NCI-H82 treated with DMSO at 0.1 percent for 48 hours (cell line): ENCODE measurements around the gene GEMIN8.

Source experiments
- DNase-seq: peaks from one replicate; lab custom pipeline; 2025; ENCODE audit not compliant: unreplicated experiment; lab: John Stamatoyannopoulos, UW

The GEMIN8 gene

GRCh38 chrX:14029425-14030173 lies at the start of gene GEMIN8:
Gene GEMIN8 (minus strand): TSS chrX:14029892. CDS start chrX:14021478, 8,414 bp downstream.
- peak; percentile 90 for DNase-seq

- DNase-seq, result no peak
These were observed 46.9 kb upstream of the GEMIN8 start for GRCh38 chrX:14076639-14077038.

- DNase-seq, result no peak
These were observed 43.9 kb upstream of the GEMIN8 start for GRCh38 chrX:14073556-14073955.

GRCh38 chrX:14073071-14073470 lies 43.4 kb upstream of the GEMIN8 start:
- no peak for DNase-seq

GRCh38 chrX:14065800-14066199 lies 36.1 kb upstream of the GEMIN8 start:
- no peak for DNase-seq

DNA sequence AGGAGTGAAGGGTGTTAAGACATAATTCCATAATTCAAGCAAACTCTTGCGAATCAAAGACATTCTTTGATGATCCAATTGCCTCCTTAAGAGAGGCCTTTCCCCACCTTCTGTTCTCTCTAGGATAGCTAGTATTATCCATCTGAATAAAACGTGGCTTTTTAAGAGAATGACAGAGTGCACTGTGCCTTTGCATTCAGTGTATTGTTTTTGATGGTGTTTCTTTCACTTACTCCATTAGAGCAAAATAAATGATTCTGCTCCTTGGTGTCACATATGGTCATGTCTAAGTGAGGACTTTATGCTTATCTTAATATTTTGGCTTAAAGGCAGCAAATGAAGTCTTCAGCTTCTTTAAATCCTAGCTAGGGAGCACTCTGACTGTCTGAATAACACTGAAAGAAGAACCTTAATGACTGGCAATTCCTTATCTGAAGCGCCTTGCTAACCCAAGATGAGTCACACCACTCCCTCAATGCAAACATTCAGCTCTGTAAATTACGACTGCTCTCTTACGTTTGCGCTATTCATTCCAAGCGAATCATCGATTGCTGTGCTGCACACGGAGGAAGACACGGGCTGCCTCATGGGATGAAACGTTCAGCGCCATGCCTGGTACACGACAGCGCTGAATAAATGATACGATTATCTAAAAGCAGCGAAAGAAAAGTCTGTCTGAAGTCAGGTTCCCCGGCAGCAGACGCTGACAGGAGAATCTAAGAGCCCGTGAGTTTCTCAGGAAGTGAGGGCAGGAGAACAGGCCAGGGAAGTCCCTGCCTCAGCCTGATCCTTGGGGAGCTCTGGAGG lies 35.1 kb upstream of the GEMIN8 start:
- no peak for DNase-seq

DNA sequence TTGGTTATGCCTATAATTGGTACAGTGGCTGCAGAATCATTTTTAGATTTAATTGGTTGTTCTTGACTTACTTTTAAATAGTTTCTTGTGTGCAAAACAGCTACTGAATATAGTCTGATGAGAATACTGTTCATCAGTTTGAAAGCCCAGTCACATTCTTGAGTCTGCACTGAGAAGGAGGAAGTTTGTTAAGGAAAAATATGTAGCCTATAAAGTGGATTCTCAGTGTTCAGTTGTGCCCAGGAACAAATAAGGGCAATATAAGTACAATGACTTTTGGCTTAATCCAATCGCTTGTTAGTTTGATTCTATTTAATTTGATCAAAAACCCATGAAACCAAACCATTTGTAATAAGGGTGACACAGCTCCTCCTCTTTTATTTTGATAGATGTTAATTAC lies 32.8 kb upstream of the GEMIN8 start:
- no peak for DNase-seq

- no peak for DNase-seq
These were observed 26.5 kb upstream of the GEMIN8 start for GRCh38 chrX:14056206-14056605.

DNA sequence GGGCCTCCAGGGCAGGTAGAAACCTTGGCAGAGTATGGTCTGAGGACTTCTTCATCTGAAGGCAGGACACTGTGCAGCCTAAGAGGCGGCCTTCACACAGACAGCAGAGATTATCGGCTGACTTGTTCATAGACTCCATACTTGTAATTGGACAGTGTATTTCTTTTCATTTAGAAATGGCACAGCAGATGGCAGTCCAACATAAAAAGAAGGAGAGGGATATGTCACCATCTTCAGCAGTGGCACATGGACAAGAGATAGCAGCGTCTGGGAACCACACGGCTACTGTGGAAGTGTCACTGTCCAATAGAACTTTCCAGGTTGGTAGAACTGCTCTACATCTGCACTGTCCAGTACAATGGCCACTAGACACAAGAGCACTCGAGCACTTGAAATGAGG lies 21.7 kb upstream of the GEMIN8 start:
- no peak for DNase-seq

DNA sequence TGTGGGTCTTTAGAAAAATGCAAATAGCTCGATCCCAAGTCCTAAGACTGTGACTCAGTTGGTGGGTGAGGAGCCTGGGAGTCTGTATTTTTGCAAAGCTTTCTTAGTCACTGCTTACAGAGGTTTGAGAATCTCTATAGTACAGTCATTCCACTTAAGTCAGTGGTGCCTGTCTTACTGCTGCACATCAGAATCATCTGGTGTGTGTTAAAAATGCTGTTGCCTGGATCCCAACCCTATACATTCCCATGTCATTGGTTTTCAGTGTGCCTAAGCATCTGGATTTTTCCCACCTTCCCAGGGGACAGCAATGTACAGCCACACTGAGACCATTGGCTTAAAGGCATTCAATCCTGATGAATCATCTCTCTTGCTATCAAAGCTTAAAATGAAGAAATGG lies 21.0 kb upstream of the GEMIN8 start:
- DNase-seq, result no peak

DNA sequence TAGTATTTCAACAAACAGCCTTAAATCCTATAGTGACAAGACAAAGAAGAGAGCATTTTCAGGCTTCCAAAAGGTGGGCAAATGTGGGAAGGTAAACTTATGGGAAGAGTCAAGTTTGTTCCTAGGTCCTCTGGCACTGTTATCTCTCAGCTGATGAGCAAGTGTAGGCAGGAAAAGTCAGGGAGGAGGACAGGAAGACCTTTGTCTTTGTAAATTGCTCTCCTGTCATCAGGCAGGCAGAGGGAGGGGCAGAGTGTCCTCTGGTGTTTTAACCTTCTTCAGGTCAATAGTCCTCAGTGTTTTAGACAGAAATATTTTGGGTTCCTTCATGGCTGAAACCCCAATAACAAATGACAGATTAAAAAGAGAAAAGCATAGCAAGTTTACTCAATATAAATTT lies 13.5 kb upstream of the GEMIN8 start:
- no peak for DNase-seq

- peak; percentile 31 for DNase-seq
These were observed 9.7 kb upstream of the GEMIN8 start for GRCh38 chrX:14039344-14039743.

- DNase-seq, result no peak
These were observed 8.8 kb upstream of the GEMIN8 start for GRCh38 chrX:14038375-14039085.

DNA sequence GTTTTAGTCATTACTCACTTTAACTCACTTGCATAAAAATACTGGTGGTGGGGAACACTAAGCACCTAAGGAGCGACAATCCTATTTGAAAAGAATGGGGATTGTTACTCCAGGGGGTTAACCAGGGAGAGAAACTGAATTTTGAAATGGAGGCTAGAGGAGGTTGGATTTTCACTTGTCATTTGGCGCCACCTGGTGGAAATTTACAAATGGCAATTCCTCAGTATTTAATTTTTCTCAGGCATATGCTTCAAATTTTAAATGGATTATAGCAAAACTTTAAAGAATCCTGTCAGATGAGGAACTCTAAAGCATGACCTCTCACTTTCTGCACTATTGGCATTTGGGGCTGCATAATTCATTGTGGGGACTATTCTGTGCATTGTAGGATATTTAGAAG lies 2.7 kb upstream of the GEMIN8 start:
- no peak for DNase-seq

DNA sequence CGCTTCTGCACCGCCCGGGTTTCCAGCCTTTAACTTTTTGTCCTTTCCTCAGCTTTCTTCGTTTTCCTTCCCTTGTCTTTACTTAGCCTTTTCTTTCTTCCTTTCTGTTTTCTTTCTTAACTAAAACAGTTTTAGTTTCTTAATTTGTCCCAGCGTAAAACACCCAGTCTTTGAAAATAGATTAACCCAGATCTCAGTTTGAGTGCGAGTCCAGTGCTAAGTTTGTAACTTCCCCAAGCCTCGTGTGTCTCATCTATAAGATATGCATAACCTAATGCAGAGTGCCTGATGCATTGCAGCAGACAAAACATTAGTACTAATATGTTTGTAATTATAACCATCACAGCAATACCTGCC lies 460 bp upstream of the GEMIN8 start:
- no peak for DNase-seq

GRCh38 chrX:14029039-14029424 lies 660 bp downstream of the GEMIN8 start:
- DNase-seq, result peak; percentile 55

GRCh38 chrX:14028473-14028872 lies 1.2 kb downstream of the GEMIN8 start:
- no peak for DNase-seq

GRCh38 chrX:14027511-14028019 lies 2.1 kb downstream of the GEMIN8 start:
- DNase-seq, result no peak

DNA sequence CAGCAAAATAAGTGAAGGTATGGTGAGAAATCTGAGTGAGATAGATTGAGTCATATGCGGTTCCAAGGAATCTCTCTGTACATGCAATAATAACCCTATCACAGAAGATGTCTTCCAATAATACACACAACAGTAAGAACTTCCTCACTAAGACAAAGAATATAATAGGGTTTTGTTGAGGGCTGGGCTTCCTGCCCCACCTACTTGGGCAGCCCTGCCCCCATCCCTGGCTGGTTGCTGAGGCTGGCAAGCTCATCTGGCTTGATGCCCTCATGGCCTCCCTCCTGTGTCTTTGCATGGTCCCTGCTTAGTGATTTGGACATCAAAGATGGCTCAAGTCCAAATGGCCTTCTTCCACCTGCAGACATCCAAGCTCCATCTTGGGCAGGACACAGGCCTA lies 2.7 kb downstream of the GEMIN8 start:
- DNase-seq, result no peak

DNA sequence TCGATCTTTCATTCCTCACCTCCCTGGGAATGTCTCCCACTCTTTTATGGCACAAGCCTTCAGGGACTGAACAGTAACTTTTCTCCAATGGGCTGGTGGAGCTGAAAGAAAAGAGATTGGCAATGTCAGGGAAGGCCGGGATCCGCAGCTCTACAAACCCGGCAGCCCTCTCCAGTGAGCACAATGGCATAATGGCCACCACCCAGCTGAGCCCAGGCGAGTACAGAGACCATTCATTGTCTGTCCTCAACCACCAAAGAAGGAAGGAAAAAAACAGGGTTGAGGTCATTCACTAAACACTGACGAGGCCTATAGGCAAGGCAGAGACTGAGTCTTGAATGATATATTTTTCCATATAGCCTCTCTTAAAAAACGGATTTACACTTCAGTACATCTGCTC lies 3.6 kb downstream of the GEMIN8 start:
- DNase-seq, result no peak

GRCh38 chrX:14022019-14022418 lies 7.7 kb downstream of the GEMIN8 start:
- DNase-seq, result no peak

GRCh38 chrX:14017399-14017798 lies 12.3 kb downstream of the GEMIN8 start:
- DNase-seq, result no peak
